ENCODE data around the gene CYP27A1. TPM values are rescaled to one million over a fixed set of nuclear protein-coding genes. Genes with fewer than 3 reads are reported as not detected.

Gene CYP27A1
- total RNA-seq, 1 donor from 2014 or later = 12.5 TPM

GRCh38 chr2:218849721-218850120 is 67.8 kb downstream of the CYP27A1 start:
- intact Hi-C loops (cut with DNase I) = loop anchor here (5.0 kb wide), 1 partner anchor 48 kb away; no protein-coding TSS in a partner anchor
- DNase-seq (ENCODE audit: missing footprints) (no peak), ATAC-seq (no peak)

- ATAC-seq = no peak
- intact Hi-C loops (cut with DNase I) = loop anchor here (5.0 kb wide), 1 partner anchor 47 kb away; no protein-coding TSS in a partner anchor
Measured at GRCh38 chr2:218850796-218851195, 68.8 kb downstream of the CYP27A1 start.

GRCh38 chr2:218851286-218851685 is 69.3 kb downstream of the CYP27A1 start:
- intact Hi-C loops (cut with DNase I) = loop anchor here (5.0 kb wide), 1 partner anchor 46 kb away; no protein-coding TSS in a partner anchor
- no peak for ATAC-seq
- DNase-seq (ENCODE audit: missing footprints) = peak; percentile 37

More at GRCh38 chr2:218850796-218851195, 68.8 kb downstream of the CYP27A1 start:
- DNase-seq (ENCODE audit: missing footprints) = no peak

GRCh38 chr2:218852911-218853667 is 71.1 kb downstream of the CYP27A1 start:
- DNase-seq (ENCODE audit: missing footprints) (peak; percentile 76), ATAC-seq (peak; percentile 51)
- intact Hi-C loops (cut with DNase I) = loop anchor here (5.0 kb wide), 1 partner anchor 44 kb away; no protein-coding TSS in a partner anchor

- DNase-seq (ENCODE audit: missing footprints) (no peak), ATAC-seq (no peak)
- intact Hi-C loops (cut with DNase I) = loop anchor here (5.0 kb wide), 1 partner anchor 44 kb away; no protein-coding TSS in a partner anchor
Measured at GRCh38 chr2:218853766-218854165, 71.8 kb downstream of the CYP27A1 start.

GRCh38 chr2:218854860-218855259 is 72.9 kb downstream of the CYP27A1 start:
- no peak for ATAC-seq
- DNase-seq (ENCODE audit: missing footprints) = no peak
- intact Hi-C loops (cut with DNase I) = loop anchor here (5.0 kb wide), 1 partner anchor 42 kb away; no protein-coding TSS in a partner anchor

- ATAC-seq (no peak), DNase-seq (ENCODE audit: missing footprints) (no peak)
- intact Hi-C loops (cut with DNase I) = no loop called here
Measured at GRCh38 chr2:218855305-218856166, 73.6 kb downstream of the CYP27A1 start.

GRCh38 chr2:218856167-218856895 is 74.4 kb downstream of the CYP27A1 start:
- intact Hi-C loops (cut with DNase I) = no loop called here
- DNase-seq (ENCODE audit: missing footprints) (no peak), ATAC-seq (no peak)

- DNase-seq (ENCODE audit: missing footprints) = no peak
- intact Hi-C loops (cut with DNase I) = no loop called here
- no peak for ATAC-seq
Measured at GRCh38 chr2:218856896-218857243, 74.9 kb downstream of the CYP27A1 start.

GRCh38 chr2:218857371-218858137 is 75.6 kb downstream of the CYP27A1 start:
- intact Hi-C loops (cut with DNase I) = no loop called here
- ATAC-seq (no peak), DNase-seq (ENCODE audit: missing footprints) (no peak)

- intact Hi-C loops (cut with DNase I) = no loop called here
- DNase-seq (ENCODE audit: missing footprints) (no peak), ATAC-seq (no peak)
Measured at GRCh38 chr2:218858138-218858445, 76.1 kb downstream of the CYP27A1 start.

- intact Hi-C loops (cut with DNase I) = no loop called here
- DNase-seq (ENCODE audit: missing footprints) (no peak), ATAC-seq (no peak)
Measured at GRCh38 chr2:218858671-218859555, 77.0 kb downstream of the CYP27A1 start.

GRCh38 chr2:218859556-218859987 is 77.6 kb downstream of the CYP27A1 start, which contains the start of gene WNT6:
TSS of gene WNT6 (plus strand) at chr2:218859805. CDS start at chr2:218860038, 233 bp downstream.
- ATAC-seq = no peak
- intact Hi-C loops (cut with DNase I) = no loop called here
- no peak for DNase-seq (ENCODE audit: missing footprints)

- no peak for DNase-seq (ENCODE audit: missing footprints)
- intact Hi-C loops (cut with DNase I) = no loop called here
- ATAC-seq = no peak
Measured at GRCh38 chr2:218859988-218860831, 78.3 kb downstream of the CYP27A1 start.

GRCh38 chr2:218860950-218861381 is 79.0 kb downstream of the CYP27A1 start:
- peak; percentile 69 for ATAC-seq
- no peak for DNase-seq (ENCODE audit: missing footprints)
- intact Hi-C loops (cut with DNase I) = no loop called here

GRCh38 chr2:218861645-218862318 is 79.8 kb downstream of the CYP27A1 start:
- DNase-seq (ENCODE audit: missing footprints) (no peak), ATAC-seq (no peak)
- intact Hi-C loops (cut with DNase I) = no loop called here

Measured in Right ventricle myocardium inferior (tissue), 1 donor.